H1 (cell line): Measurements from ENCODE around the gene SIGLEC10. TPM values are rescaled to one million over a fixed set of nuclear protein-coding genes. Genes with fewer than 3 reads are reported as not detected.

Experiments
- CTCF ChIA-PET: fragments of 300-600 bp; sonication (Branson Sonifier 250); formaldehyde crosslinking; loops from one replicate; lab custom pipeline; 2021; ENCODE audit not compliant: partially characterized antibody; lab: Charles Lee
- POLR2A ChIA-PET: fragments of 300-600 bp; sonication (Branson Sonifier 250); formaldehyde crosslinking; loops from one replicate; lab custom pipeline; 2021; ENCODE audit warnings: inconsistent platforms; ENCODE audit not compliant: partially characterized antibody; lab: Charles Lee
- DNase-seq, 2 experiments: peaks; one replicate each; pipeline versions ENCODE4 v3.0.0 to v3.0.0-alpha.2; 2010 to 2022; ENCODE audit warnings: low spot score in 2 of 2, low read depth in 1 of 2, mixed read lengths in 1 of 2
- FAIRE-seq: peaks from 2 replicates; lab custom pipeline; 2011; peaks lifted over from hg19 to GRCh38; lab: Jason Lieb, UNC
- H2AFZ ChIP-seq: 2 replicates; pipeline ENCODE4 v1.8.1; 2012; ENCODE audit warnings: low read length, inconsistent platforms
- H2AK5ac ChIP-seq: 2 replicates; pipeline ENCODE4 v1.6.1; 2013; ENCODE audit warnings: low read depth, low read length
- H2BK120ac ChIP-seq: replicated peaks from 2 replicates; pipeline ENCODE3; 2013; ENCODE audit warnings: low read depth, low read length, inconsistent platforms
- H2BK12ac ChIP-seq: 2 replicates; pipeline ENCODE4 v1.6.1; 2013; ENCODE audit warnings: low read depth, low read length
- H2BK15ac ChIP-seq: 2 replicates; pipeline ENCODE4 v1.6.1; 2013; ENCODE audit warnings: low read length
- H2BK20ac ChIP-seq: 2 replicates; pipeline ENCODE4 v1.6.1; 2013; ENCODE audit warnings: low read length
- H2BK5ac ChIP-seq: 2 replicates; pipeline ENCODE4 v1.6.1; 2013; ENCODE audit warnings: low read depth, low read length
- H3K14ac ChIP-seq: 2 replicates; pipeline ENCODE4 v1.6.1; 2013; ENCODE audit warnings: inconsistent platforms; ENCODE audit not compliant: insufficient read length
- H3K18ac ChIP-seq: 2 replicates; pipeline ENCODE4 v1.6.1; 2013; ENCODE audit warnings: low read length; ENCODE audit errors: extremely low read depth
- H3K23ac ChIP-seq: 2 replicates; pipeline ENCODE4 v1.6.1; 2013; ENCODE audit warnings: inconsistent platforms; ENCODE audit not compliant: insufficient read length
- H3K23me2 ChIP-seq: 2 replicates; pipeline ENCODE4 v1.6.1; 2013; ENCODE audit warnings: low read depth, low read length
- H3K27ac ChIP-seq: 2 replicates; pipeline ENCODE4 v1.6.1; 2011; ENCODE audit warnings: low read depth, low read length, inconsistent platforms
- H3K27me3 ChIP-seq, 4 experiments: replicated peaks in 1 of 4; 1 replicate in 1 of 4; 2 replicates in 3 of 4; pipeline versions ENCODE4 v1.6.1 to v1.8.1; 2011 to 2013; ENCODE audit warnings: low read length in 3 of 4, mild to moderate bottlenecking in 3 of 4, inconsistent platforms in 2 of 4, mixed read lengths in 2 of 4, moderate library complexity in 1 of 4; ENCODE audit not compliant: control insufficient read depth in 3 of 4, insufficient read depth in 3 of 4; ENCODE audit errors: extremely low read depth in 1 of 4
- H3K36me3 ChIP-seq, 4 experiments: 2 replicates each; pipeline versions ENCODE4 v1.6.1 to v1.8.1; 2011 to 2013; ENCODE audit warnings: mild to moderate bottlenecking in 4 of 4, low read length in 3 of 4, moderate library complexity in 2 of 4, control low read depth in 1 of 4, inconsistent platforms in 1 of 4; ENCODE audit not compliant: insufficient read depth in 4 of 4, control insufficient read depth in 2 of 4
- H3K4ac ChIP-seq: replicated peaks from 2 replicates; pipeline ENCODE3; 2013; ENCODE audit warnings: low read length, low read depth, mixed read lengths, inconsistent platforms; ENCODE audit not compliant: insufficient read length
- H3K4me1 ChIP-seq, 4 experiments: replicated peaks in 1 of 4; 1 replicate in 1 of 4; 2 replicates in 3 of 4; pipeline versions ENCODE4 v1.6.1 to v1.8.1; 2011 to 2013; ENCODE audit warnings: low read length in 3 of 4, inconsistent platforms in 2 of 4, mixed read lengths in 1 of 4; ENCODE audit not compliant: insufficient read depth in 4 of 4, control insufficient read depth in 3 of 4
- H3K4me2 ChIP-seq, 2 experiments: 2 replicates each; pipeline versions ENCODE4 v1.6.1 to v1.8.1; 2011 to 2013; ENCODE audit warnings: low read depth in 2 of 2, low read length in 2 of 2, control low read depth in 1 of 2, inconsistent platforms in 1 of 2, mild to moderate bottlenecking in 1 of 2; ENCODE audit not compliant: insufficient read depth in 1 of 2
- H3K4me3 ChIP-seq, 4 experiments: fragments of 200-600, 300-600 bp in 1 of 4; sonication (generic), shearing (Covaris generic), sonication (Bioruptor Twin) in 1 of 4; 2 replicates each; pipeline versions ENCODE4 v1.5.1 to v1.8.1; 2011 to 2016; ENCODE audit warnings: low read length in 4 of 4, low read depth in 3 of 4, control low read depth in 2 of 4, inconsistent platforms in 2 of 4, mild to moderate bottlenecking in 2 of 4, mixed read lengths in 1 of 4, moderate library complexity in 1 of 4; ENCODE audit not compliant: insufficient read depth in 2 of 4; ENCODE audit errors: extremely low read depth in 1 of 4
- H3K56ac ChIP-seq: replicated peaks from 2 replicates; pipeline ENCODE3; 2013; ENCODE audit warnings: low read depth, mild to moderate bottlenecking, mixed read lengths, low read length, inconsistent platforms; ENCODE audit not compliant: insufficient read length
- H3K79me1 ChIP-seq: 2 replicates; pipeline ENCODE4 v1.6.1; 2013; ENCODE audit warnings: low read depth, low read length, control low read depth
- H3K79me2 ChIP-seq, 2 experiments: 2 replicates each; pipeline versions ENCODE4 v1.6.1 to v1.8.1; 2012 to 2013; ENCODE audit warnings: low read length in 2 of 2, mild to moderate bottlenecking in 2 of 2, inconsistent platforms in 1 of 2; ENCODE audit not compliant: insufficient read depth in 2 of 2, control insufficient read depth in 1 of 2
- H3K9ac ChIP-seq, 4 experiments: replicated peaks in 1 of 4; 1 replicate in 1 of 4; 2 replicates in 3 of 4; pipeline versions ENCODE4 v1.6.1 to v1.8.1; 2011 to 2013; ENCODE audit warnings: low read depth in 3 of 4, low read length in 3 of 4, control low read depth in 2 of 4, mild to moderate bottlenecking in 2 of 4, moderate library complexity in 2 of 4, inconsistent platforms in 1 of 4; ENCODE audit errors: extremely low read depth in 1 of 4
- H3K9me3 ChIP-seq, 2 experiments: 2 replicates each; pipeline versions ENCODE4 v1.6.1 to v1.8.1; 2012 to 2013; ENCODE audit warnings: mild to moderate bottlenecking in 2 of 2, moderate library complexity in 2 of 2, control low read depth in 1 of 2, inconsistent platforms in 1 of 2, low read depth in 1 of 2, low read length in 1 of 2, mixed read lengths in 1 of 2; ENCODE audit not compliant: insufficient read depth in 2 of 2
- H4K20me1 ChIP-seq, 2 experiments: replicated peaks in 1 of 2; 2 replicates each; pipeline versions ENCODE3 to v1.8.1; 2011 to 2013; ENCODE audit warnings: inconsistent platforms in 2 of 2, low read length in 2 of 2, mild to moderate bottlenecking in 1 of 2; ENCODE audit not compliant: insufficient read depth in 2 of 2, control insufficient read depth in 1 of 2
- H4K5ac ChIP-seq: 2 replicates; pipeline ENCODE4 v1.6.1; 2013; ENCODE audit warnings: low read length, low read depth, mixed read lengths, inconsistent platforms; ENCODE audit not compliant: insufficient read length
- H4K8ac ChIP-seq: 2 replicates; pipeline ENCODE4 v1.8.0; 2013; ENCODE audit warnings: mild to moderate bottlenecking, moderate library complexity, low read length, inconsistent platforms; ENCODE audit not compliant: insufficient read depth; ENCODE audit errors: extremely low read depth
- H4K91ac ChIP-seq: replicated peaks from 2 replicates; pipeline ENCODE3; 2013; ENCODE audit warnings: low read length, mixed read lengths, inconsistent platforms; ENCODE audit not compliant: insufficient read length
- CEBPB ChIP-seq: IDR thresholded peaks from 2 replicates; pipeline ENCODE4 v1.6.1; 2012; ENCODE audit warnings: low read depth, low read length
- EGR1 ChIP-seq: IDR thresholded peaks from 2 replicates; pipeline ENCODE4 v1.6.1; 2011; ENCODE audit warnings: low read depth, low read length, borderline replicate concordance
- KDM4A ChIP-seq: IDR thresholded peaks from one replicate; pipeline ENCODE4 v1.7.1; 2012; ENCODE audit warnings: low read depth, mild to moderate bottlenecking, moderate library complexity, low read length, inconsistent platforms; ENCODE audit not compliant: severe bottlenecking
- POLR2A ChIP-seq, 2 experiments: IDR thresholded peaks; 1 replicate in 1 of 2; 2 replicates in 1 of 2; pipeline ENCODE4 v1.6.1; 2011; ENCODE audit warnings: low read depth in 2 of 2, low read length in 2 of 2, mild to moderate bottlenecking in 2 of 2; ENCODE audit errors: control extremely low read depth in 1 of 2
- RBBP5 ChIP-seq: IDR thresholded peaks from 2 replicates; pipeline ENCODE4 v1.7.1; 2012; ENCODE audit warnings: low read depth, mild to moderate bottlenecking, inconsistent platforms, low read length, moderate library complexity, borderline replicate concordance
- RXRA ChIP-seq: IDR thresholded peaks from 2 replicates; pipeline ENCODE4 v1.6.1; 2011; ENCODE audit warnings: low read depth, mild to moderate bottlenecking, low read length, moderate library complexity; ENCODE audit not compliant: insufficient read depth
- SIN3A ChIP-seq, 2 experiments: IDR thresholded peaks in 1 of 2; conservative IDR thresholded peaks in 1 of 2; 2 replicates each; pipeline ENCODE4 v1.6.1; 2011 to 2012; ENCODE audit warnings: low read length in 2 of 2, improper control_type of control experiment in 1 of 2, low read depth in 1 of 2, mild to moderate bottlenecking in 1 of 2
- SP4 ChIP-seq: IDR thresholded peaks from 2 replicates; pipeline ENCODE4 v1.6.1; 2012; ENCODE audit warnings: low read length, inconsistent platforms
- TAF7 ChIP-seq: optimal IDR thresholded peaks from 2 replicates; pipeline ENCODE3; 2011; ENCODE audit warnings: low read depth, mild to moderate bottlenecking, inconsistent platforms, low read length, moderate library complexity, borderline replicate concordance
- WGBS, 2 experiments: shearing (Covaris generic) in 1 of 2; methylation state at CpG; one replicate each; pipeline versions ENCODE4 v1.1.6 to v1.1.7; 2013 to 2015; ENCODE audit warnings: low lambda C conversion rate in 2 of 2, mixed read lengths in 2 of 2, inconsistent platforms in 1 of 2, low coverage in 1 of 2, missing lambda C conversion rate in 1 of 2; ENCODE audit not compliant: insufficient replicate concordance in 2 of 2, insufficient coverage in 1 of 2, insufficient read length in 1 of 2; ENCODE audit errors: extremely low coverage in 1 of 2, missing lambda C conversion rate in 1 of 2; 5-methylcytosine and 5-hydroxymethylcytosine counted together
- polyA plus RNA-seq, 7 experiments: library from polyadenylated mRNA; depleted of rRNA in 3 of 7; stranded (reverse) in 5 of 7; unstranded in 2 of 7; fragments of >200 nt in 5 of 7; fragments of 200-250 nt in 2 of 7; gene quantifications; 1 replicate in 5 of 7; 2 replicates in 1 of 7; 4 replicates in 1 of 7; pipeline versions ENCODE4 v1.2.1 to v1.2.3, GENCODE V29; 2011 to 2013; ENCODE audit warnings: missing spikeins in 2 of 7, mixed read lengths in 2 of 7
- total RNA-seq: library from RNA; stranded (reverse); fragmentation: NEBNext Ultra II Directional; extraction: Animal tissue kit (Norgen Biotek cat#: 25700); gene quantifications from 2 replicates; pipeline ENCODE4 v1.2.1, GENCODE V29; 2021
- TF ChIP-seq, protein P1 (sequence below): IDR thresholded peaks from 2 replicates; pipeline ENCODE4 v1.6.1; 2012; ENCODE audit warnings: inconsistent platforms

Gene SIGLEC10
- total and polyA plus RNA-seq, 2 of the 8 experiments (the other 6 are each of a cell fraction or from before 2014, with no cell fraction given), result 0.06 TPM; not detected in 1

DNA sequence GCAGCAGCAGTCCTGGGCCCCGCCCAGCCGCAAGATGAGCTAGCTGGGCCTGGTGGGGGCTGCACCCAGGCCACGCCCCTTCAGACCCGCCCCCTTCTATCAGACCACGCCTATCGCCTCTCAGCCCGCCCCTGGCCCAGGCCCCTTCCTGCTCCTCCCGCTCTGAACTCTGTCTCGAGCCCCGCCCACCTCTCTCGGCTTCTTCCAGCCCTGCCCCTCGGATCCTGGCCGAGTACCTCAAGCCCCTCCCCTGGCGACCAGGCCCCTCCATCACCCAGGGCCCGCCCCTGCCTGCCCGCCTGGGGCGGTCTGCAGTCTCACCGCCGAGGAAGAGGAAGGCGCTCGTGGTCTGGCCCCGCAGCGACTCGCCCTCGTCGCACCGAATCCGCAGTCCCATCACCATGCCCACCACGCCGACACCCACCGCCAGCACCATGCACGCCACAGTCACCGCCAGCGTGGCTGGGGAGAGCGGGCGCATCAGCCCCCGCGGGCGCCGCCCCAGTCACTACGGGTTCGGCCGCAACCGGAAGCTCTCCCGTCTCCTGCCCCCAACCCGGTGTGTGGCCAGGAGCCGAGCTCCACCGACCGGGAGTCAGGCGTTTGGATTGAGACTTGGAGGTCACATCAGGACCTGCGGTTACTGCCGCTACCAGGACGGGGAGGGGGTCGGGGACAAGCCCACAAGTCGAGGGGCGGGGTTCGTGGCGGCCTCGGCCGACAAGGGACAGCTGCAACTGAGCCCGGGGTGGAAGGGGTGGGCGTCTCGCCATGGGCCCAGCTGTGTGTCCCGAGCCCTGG is 49.7 kb downstream of the SIGLEC10 start:
- Histone ChIP-seq H3K9ac (peak overlapping the region in 3 of 4 experiments; percentile 35 to 62 (median 56); a peak in 5 of 7 replicates), H3K23ac (no peak overlapping the region), H4K5ac (peak overlapping the region; percentile 99), H3K18ac (peak overlapping the region; percentile 98), H2AFZ (peak overlapping the region; percentile 95; the same call in 1 of the 2 replicates), H3K56ac (peak overlapping the region; percentile 67), H2BK12ac (no peak overlapping the region), H4K20me1 (no peaks in the 10 kb centered on the region), H3K27ac (peak overlapping the region; percentile 50; the same call in 1 of the 2 replicates), H3K4me3 (peak overlapping the region; percentile 79 to 97 (median 90)), H4K8ac (peak overlapping the region; percentile 93), H2BK20ac (no peak overlapping the region), H3K79me1 (no peaks in the 10 kb centered on the region), H3K23me2 (peaks cover 18% of the 10 kb centered on the region), H3K36me3 (no peaks in the 10 kb centered on the region), H4K91ac (peak overlapping the region; percentile 100), H3K27me3 (no peaks in the 10 kb centered on the region; a peak in 2 of 7 replicates), H3K4me2 (peak overlapping the region; percentile 75 to 87), H3K79me2 (no peaks in the 10 kb centered on the region), H3K4ac (peak overlapping the region; percentile 93), H2AK5ac (peak overlapping the region; percentile 48; the same call in 1 of the 2 replicates), H3K4me1 (peaks cover under 1 to 18% (median 11%) of the 10 kb centered on the region in 4 experiments), H2BK120ac (peak overlapping the region; percentile 72), H3K14ac (no peak overlapping the region), H2BK5ac (peak overlapping the region; percentile 99), H3K9me3 (no peaks in the 10 kb centered on the region), H2BK15ac (peak overlapping the region; percentile 99; the same call in 1 of the 2 replicates)
- POLR2A ChIA-PET, result interaction anchor here (0.6 to 1.8 kb wide), 15 partner anchors 9 to 607 kb away, joined by 3 to 9 read pairs (median 4); partner anchors contain the start of genes C19orf84, LIM2 and VSIG10L
- DNase-seq, result peak; percentile 98 to 100
- CTCF ChIA-PET, result interaction anchor here (0.7 to 2.3 kb wide), 13 partner anchors 11 to 209 kb away, joined by 3 to 7 read pairs (median 4); partner anchors contain the start of genes LIM2, SIGLEC10 and VSIG10L
- WGBS, 2 experiments, result 2% methylated on average over 50 of the region's 64 CpGs; no CpG with 5 or more reads in 1 of the 2 experiments
- no peak for FAIRE-seq
- TF ChIP-seq, protein P1, sequence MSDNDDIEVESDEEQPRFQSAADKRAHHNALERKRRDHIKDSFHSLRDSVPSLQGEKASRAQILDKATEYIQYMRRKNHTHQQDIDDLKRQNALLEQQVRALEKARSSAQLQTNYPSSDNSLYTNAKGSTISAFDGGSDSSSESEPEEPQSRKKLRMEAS, result peak; percentile 74
- TF ChIP-seq EGR1 (no peak), RXRA (no peak), TAF7 (no peak), SIN3A (conservative IDR thresholded peaks at IDR 0.05 in 1 of 2, IDR thresholded peaks at IDR 0.05 in 1 of 2; ENCODE audit: low read depth in 1 of 2, low read length in 2 of 2) (peak in 1 of 2 experiments; percentile 30; a peak in 1 of 4 replicates), POLR2A (IDR thresholded peaks at IDR 0.05; ENCODE audit: control extremely low read depth in 1 of 2, low read depth in 2 of 2, low read length in 2 of 2) (peak in 1 of 2 experiments; percentile 50; a peak in 1 of 3 replicates), KDM4A (peak; percentile 90), CEBPB (no peak), RBBP5 (peak; percentile 53; the same call in 1 of the 2 replicates), SP4 (peak; percentile 77; the same call in 1 of the 2 replicates)
